HG02973 (cell line): ENCODE results near the gene KCTD15.

ENCODE experiments used
- ATAC-seq: cut with Tn5 transposase; IDR thresholded peaks from one replicate; pipeline ENCODE4 v1.9.1; 2021; ENCODE audit warnings: moderate library complexity; ENCODE audit not compliant: unreplicated experiment

KCTD15 gene

GRCh38 chr19:33771384-33772101, 25.1 kb upstream of the KCTD15 start:
- ATAC-seq, result no peak

GRCh38 chr19:33772102-33772857, 24.4 kb upstream of the KCTD15 start:
- no peak for ATAC-seq

GRCh38 chr19:33772858-33773180, 23.9 kb upstream of the KCTD15 start:
- no peak for ATAC-seq

- no peak for ATAC-seq
Measured at GRCh38 chr19:33773704-33774624, 22.7 kb upstream of the KCTD15 start.

- ATAC-seq, result no peak
Measured at GRCh38 chr19:33774751-33775150, 21.9 kb upstream of the KCTD15 start.

GRCh38 chr19:33775731-33776487, 20.8 kb upstream of the KCTD15 start:
- no peak for ATAC-seq

- no peak for ATAC-seq
Measured at GRCh38 chr19:33777351-33777750, 19.3 kb upstream of the KCTD15 start.

GRCh38 chr19:33777753-33778088, 18.9 kb upstream of the KCTD15 start:
- ATAC-seq, result no peak

- ATAC-seq, result peak; percentile 85
Measured at GRCh38 chr19:33778089-33778791, 18.4 kb upstream of the KCTD15 start.

- no peak for ATAC-seq
Measured at GRCh38 chr19:33779849-33780248, 16.8 kb upstream of the KCTD15 start.

- no peak for ATAC-seq
Measured at GRCh38 chr19:33780251-33780650, 16.4 kb upstream of the KCTD15 start.

GRCh38 chr19:33780746-33781145, 15.9 kb upstream of the KCTD15 start:
- ATAC-seq, result no peak

GRCh38 chr19:33781415-33781935, 15.2 kb upstream of the KCTD15 start:
- no peak for ATAC-seq

GRCh38 chr19:33781996-33782395, 14.7 kb upstream of the KCTD15 start:
- no peak for ATAC-seq

GRCh38 chr19:33784432-33784831, 12.2 kb upstream of the KCTD15 start:
- no peak for ATAC-seq

- ATAC-seq, result no peak
Measured at GRCh38 chr19:33785795-33786194, 10.9 kb upstream of the KCTD15 start.

GRCh38 chr19:33788676-33789075, 8.0 kb upstream of the KCTD15 start:
- no peak for ATAC-seq

- ATAC-seq, result no peak
Measured at GRCh38 chr19:33789344-33789743, 7.3 kb upstream of the KCTD15 start.

- no peak for ATAC-seq
Measured at GRCh38 chr19:33794683-33795369, 1.8 kb upstream of the KCTD15 start.
